GM19372 (cell line): Measurements from ENCODE around the gene ATP8A2.
"Not testable (repeated sequence)": the region's sequence is repeated elsewhere in the genome, so short reads cannot be mapped to it uniquely, and the experiment has no call there.

Source experiments
- ATAC-seq: cut with Tn5 transposase; IDR thresholded peaks from one replicate; pipeline ENCODE4 v1.9.1; 2021; ENCODE audit warnings: mild to moderate bottlenecking, low read depth, moderate library complexity; ENCODE audit not compliant: unreplicated experiment

ATP8A2 gene

GRCh38 chr13:25753976-25754375 is 382.2 kb downstream of the ATP8A2 start:
- ATAC-seq: no peak

- no peak for ATAC-seq
These were observed 384.5 kb downstream of the ATP8A2 start for GRCh38 chr13:25756251-25756650.

GRCh38 chr13:25756912-25757311 is 385.1 kb downstream of the ATP8A2 start:
- ATAC-seq: no peak

GRCh38 chr13:25761041-25761440 is 389.3 kb downstream of the ATP8A2 start:
- ATAC-seq: no peak

GRCh38 chr13:25762281-25762680 is 390.5 kb downstream of the ATP8A2 start:
- no peak for ATAC-seq

- no peak for ATAC-seq
These were observed 391.1 kb downstream of the ATP8A2 start for GRCh38 chr13:25762795-25763377.

GRCh38 chr13:25764378-25764777 is 392.6 kb downstream of the ATP8A2 start:
- no peak for ATAC-seq

- no peak for ATAC-seq
These were observed 393.5 kb downstream of the ATP8A2 start for GRCh38 chr13:25765266-25765665.

GRCh38 chr13:25766576-25766975 is 394.8 kb downstream of the ATP8A2 start:
- ATAC-seq: no peak

GRCh38 chr13:25766991-25767390 is 395.2 kb downstream of the ATP8A2 start:
- no peak for ATAC-seq

GRCh38 chr13:25768376-25768775 is 396.6 kb downstream of the ATP8A2 start:
- no peak for ATAC-seq

- ATAC-seq: no peak
These were observed 397.1 kb downstream of the ATP8A2 start for GRCh38 chr13:25768838-25769237.

- no peak for ATAC-seq
These were observed 398.8 kb downstream of the ATP8A2 start for GRCh38 chr13:25770601-25771000.

GRCh38 chr13:25771202-25771601 is 399.4 kb downstream of the ATP8A2 start:
- ATAC-seq: no peak

- ATAC-seq: no peak
These were observed 400.1 kb downstream of the ATP8A2 start for GRCh38 chr13:25771641-25772478.

GRCh38 chr13:25772534-25772933 is 400.8 kb downstream of the ATP8A2 start:
- not testable (repeated sequence) for ATAC-seq

GRCh38 chr13:25774056-25774455 is 402.3 kb downstream of the ATP8A2 start:
- not testable (repeated sequence) for ATAC-seq

GRCh38 chr13:25775275-25775674 is 403.5 kb downstream of the ATP8A2 start:
- ATAC-seq: no peak

- ATAC-seq: no peak
These were observed 404.2 kb downstream of the ATP8A2 start for GRCh38 chr13:25775986-25776385.

GRCh38 chr13:25776722-25777121 is 404.9 kb downstream of the ATP8A2 start:
- no peak for ATAC-seq

- no peak for ATAC-seq
These were observed 405.7 kb downstream of the ATP8A2 start for GRCh38 chr13:25777509-25777908.

GRCh38 chr13:25778365-25778764 is 406.6 kb downstream of the ATP8A2 start:
- no peak for ATAC-seq
